GM12892 (cell line): ENCODE measurements around the gene ANKRD11.

ENCODE experiments used
- POLR2A ChIP-seq: IDR thresholded peaks from 2 replicates; pipeline ENCODE4 v1.6.1; 2011; ENCODE audit warnings: low read depth, low read length, control low read depth
- POLR2AphosphoS5 ChIP-seq: IDR thresholded peaks from 2 replicates; pipeline ENCODE4 v1.6.1; 2011; ENCODE audit warnings: low read depth, low read length, control low read depth
- TAF1 ChIP-seq: IDR thresholded peaks from 2 replicates; pipeline ENCODE4 v1.6.1; 2011; ENCODE audit warnings: low read depth, mild to moderate bottlenecking, control low read depth, low read length, borderline replicate concordance

GRCh38 chr16:89315271-89315670, 175.1 kb downstream of the ANKRD11 start:
- TF ChIP-seq POLR2A (no peak), POLR2AphosphoS5 (no peak), TAF1 (no peak)
